GM12872 (cell line): ENCODE measurements around the gene UNC5C.

ENCODE experiments used
- CTCF ChIP-seq: IDR thresholded peaks from 3 replicates; pipeline ENCODE4 v1.5.1; 2011; ENCODE audit warnings: low read depth, mild to moderate bottlenecking, low read length, moderate library complexity; ENCODE audit not compliant: insufficient read depth

UNC5C gene

GRCh38 chr4:95450294-95450693 lies 98.5 kb downstream of the UNC5C start:
- no peak for TF ChIP-seq CTCF

- no peak for TF ChIP-seq CTCF
Measured at GRCh38 chr4:95446173-95446572, 102.6 kb downstream of the UNC5C start.

GRCh38 chr4:95445251-95445650 lies 103.5 kb downstream of the UNC5C start:
- TF ChIP-seq CTCF = no peak

DNA sequence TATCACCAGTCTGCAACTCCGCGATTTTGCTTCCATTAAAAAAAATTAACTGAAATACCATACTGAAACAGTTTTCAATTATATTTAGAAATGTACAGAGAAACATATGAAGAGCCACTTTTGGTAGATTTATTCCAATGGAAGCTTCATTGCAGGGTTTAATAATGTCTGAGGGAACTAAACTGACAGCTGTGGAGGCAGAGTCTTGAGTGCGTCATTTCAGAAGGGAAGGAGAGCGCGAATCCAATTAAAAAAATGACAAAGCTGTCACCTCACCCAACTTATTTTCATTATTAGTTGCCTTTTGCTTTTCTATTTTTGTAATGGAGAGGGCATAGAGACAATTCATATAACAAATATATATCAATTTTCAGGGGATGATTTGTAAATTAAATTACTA lies 104.0 kb downstream of the UNC5C start:
- TF ChIP-seq CTCF = no peak

GRCh38 chr4:95439896-95440295 lies 108.9 kb downstream of the UNC5C start:
- no peak for TF ChIP-seq CTCF

DNA sequence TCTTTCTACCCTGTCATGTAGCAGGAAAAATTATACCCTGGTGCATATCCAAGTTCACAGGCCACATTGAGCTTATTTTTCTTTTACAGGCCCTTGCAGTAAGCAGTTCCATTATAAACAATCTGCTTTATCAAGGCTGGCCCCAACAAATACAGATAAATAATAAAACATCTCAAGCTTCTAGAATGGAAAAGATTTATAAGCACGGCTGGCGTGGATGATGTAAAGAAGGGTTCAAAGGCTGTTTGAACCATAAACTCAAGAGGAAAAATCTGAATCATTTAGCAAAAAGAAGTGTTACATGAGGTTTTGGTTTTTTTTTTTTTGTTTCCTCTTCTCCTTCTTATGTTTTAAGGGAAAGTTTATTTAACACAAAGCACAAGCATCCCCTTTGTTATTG lies 109.7 kb downstream of the UNC5C start:
- no peak for TF ChIP-seq CTCF

DNA sequence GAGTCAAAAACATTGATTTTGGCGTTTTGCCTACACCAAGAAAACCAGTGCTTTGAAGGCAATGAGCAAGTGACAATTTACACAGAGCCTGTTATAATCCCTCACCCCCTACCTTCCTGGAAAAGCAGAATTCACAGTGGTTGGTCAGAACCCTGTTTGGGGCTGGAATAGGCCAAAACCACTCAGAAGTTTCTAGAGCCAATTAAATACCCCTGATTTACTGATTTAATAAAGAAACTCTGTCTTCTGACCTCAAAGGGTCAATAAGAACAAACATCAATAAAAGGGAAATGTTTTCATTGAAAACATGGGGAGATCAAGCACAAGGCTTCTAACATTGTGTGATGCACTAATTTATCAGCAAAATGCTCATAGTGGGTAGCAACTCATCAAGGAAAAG lies 116.3 kb downstream of the UNC5C start:
- no peak for TF ChIP-seq CTCF

DNA sequence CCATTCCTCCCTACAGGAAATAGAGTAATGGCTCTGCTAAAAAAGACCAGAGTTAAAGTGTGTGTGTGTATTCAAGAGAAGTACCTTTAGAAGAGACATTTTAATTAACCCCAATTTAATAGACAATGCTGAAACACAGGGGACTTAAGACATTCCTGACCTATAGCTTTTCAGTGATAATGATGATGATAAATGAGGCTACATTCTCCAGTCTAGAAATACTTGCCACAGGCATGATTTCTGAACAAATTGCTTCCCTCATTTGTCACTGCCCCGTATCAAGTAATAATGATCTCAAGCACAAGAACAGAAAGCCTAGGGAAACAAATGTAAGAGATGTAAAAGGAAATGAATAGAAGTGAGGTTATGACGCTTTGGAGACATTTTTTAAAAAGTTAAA lies 117.1 kb downstream of the UNC5C start:
- TF ChIP-seq CTCF = no peak
